Eye (tissue), 1 donor: ENCODE data around the gene IGSF23.
"Not testable (repeated sequence)": the region's sequence is repeated elsewhere in the genome, so short reads cannot be mapped to it uniquely, and the experiment has no call there.

Source experiments
- DNase-seq: peaks from one replicate; pipeline ENCODE4 v3.0.0-alpha.2; 2015

Gene IGSF23

DNA sequence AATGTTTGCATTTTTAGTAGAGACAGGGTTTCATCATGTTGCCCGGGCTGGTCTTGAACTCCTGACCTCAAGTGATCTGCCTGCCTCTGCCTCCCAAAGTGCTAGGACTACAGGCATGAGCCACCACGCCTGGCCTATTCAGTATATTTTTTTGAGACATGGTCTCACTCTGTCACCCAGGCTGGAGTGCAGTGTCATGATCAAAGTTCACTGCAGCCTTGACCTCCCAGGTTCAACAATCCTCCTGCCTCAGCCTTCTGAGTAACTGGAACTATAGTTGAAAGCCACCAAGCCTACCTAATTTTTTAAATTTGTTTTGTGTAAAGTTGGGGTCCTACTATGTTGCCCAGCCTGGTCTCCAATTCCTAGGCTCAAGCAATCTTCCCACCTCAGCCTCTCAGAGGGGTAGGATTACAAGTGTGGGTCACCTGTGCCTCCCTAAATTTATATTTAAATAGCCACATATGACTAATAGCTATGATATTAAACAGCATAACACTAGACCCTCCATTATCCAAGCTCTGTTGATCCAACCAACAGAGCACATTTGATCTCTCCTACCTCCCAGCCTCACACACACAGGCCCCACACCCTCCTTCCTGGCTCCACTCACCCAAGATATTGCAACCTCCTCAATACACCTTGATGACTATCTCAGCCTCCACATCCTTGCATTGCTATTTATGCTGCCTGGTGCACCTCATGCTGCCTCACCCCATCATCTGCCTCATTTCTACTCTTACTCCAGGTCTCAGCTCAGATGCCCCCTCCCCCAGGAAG lies 55.8 kb downstream of the IGSF23 start:
- DNase-seq = no peak

GRCh38 chr19:44670027-44670426 lies 56.7 kb downstream of the IGSF23 start:
- not testable (repeated sequence) for DNase-seq

DNA sequence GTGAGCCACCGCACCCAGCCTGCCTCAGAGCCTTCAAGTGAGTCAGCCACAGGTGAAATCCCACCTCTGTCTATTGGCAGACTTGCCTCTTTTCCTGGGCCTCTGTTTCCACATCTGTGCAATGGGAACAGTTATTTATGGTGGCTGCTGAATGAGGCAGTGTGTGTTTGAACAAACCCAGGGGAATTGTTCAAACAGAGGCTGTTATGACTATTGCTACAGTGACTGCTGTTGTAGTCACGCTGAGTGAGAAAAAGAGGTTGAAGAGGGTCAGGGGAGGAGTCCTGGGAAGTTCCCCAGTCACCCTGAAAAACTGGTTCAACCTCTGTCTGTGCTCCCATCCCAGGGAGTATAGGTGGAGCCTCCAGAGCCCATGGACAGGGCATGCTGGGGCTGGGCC lies 58.0 kb downstream of the IGSF23 start, which contains the start of gene CEACAM19:
CEACAM19 (plus strand) TSS at position 83 of the 400 bp plus-strand sequence. CDS start 450 bp downstream, outside the sequence.
- DNase-seq = no peak

- no peak for DNase-seq
Measured at GRCh38 chr19:44672226-44672625, 58.9 kb downstream of the IGSF23 start.

- no peak for DNase-seq
Measured at GRCh38 chr19:44673510-44673909, 60.1 kb downstream of the IGSF23 start.

DNA sequence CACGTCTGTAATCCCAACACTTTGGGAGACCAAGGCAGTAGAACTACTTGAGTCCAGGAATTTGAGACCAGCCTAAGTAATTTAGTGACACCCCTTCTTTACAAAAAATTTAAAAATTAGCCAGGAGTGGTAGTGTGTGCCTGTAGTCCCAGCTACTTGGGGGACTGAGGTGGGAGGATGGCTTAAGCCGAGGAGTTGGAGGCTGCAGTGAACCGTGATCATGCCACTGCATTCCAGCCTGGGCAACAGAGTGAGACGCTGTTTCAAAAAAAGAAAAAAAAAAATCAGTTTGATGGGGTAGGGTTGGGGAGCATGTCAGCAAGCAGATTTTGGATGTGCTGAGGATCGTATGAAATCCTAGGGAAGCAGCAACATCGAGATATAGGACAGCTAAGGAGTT lies 62.2 kb downstream of the IGSF23 start:
- no peak for DNase-seq

- peak; percentile 28 for DNase-seq
Measured at GRCh38 chr19:44677019-44677811, 63.9 kb downstream of the IGSF23 start.

GRCh38 chr19:44680536-44680935 lies 67.2 kb downstream of the IGSF23 start:
- DNase-seq = no peak

GRCh38 chr19:44681992-44682790 lies 68.8 kb downstream of the IGSF23 start:
- no peak for DNase-seq

DNA sequence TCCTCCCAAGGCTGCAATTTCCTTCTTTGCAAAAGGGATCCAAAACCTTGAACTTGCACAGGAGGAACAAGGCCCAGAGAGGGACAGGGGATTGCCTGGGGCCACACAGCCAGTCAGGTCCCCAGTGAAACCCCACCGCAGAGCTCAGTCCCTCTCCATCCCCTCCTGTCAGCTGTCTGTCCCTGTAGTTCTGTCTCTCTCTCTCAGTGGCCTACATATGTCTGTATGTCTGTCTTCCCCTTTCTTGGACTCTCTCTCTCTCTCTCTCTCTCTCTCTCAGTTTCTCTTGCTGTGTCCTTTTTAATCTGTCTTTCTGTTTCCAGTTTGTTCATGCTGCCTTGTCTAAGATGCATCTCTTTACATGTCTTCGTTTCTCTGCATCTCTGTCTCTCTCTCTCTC lies 69.4 kb downstream of the IGSF23 start:
- no peak for DNase-seq

GRCh38 chr19:44683434-44684210 lies 70.3 kb downstream of the IGSF23 start:
- no peak for DNase-seq

DNA sequence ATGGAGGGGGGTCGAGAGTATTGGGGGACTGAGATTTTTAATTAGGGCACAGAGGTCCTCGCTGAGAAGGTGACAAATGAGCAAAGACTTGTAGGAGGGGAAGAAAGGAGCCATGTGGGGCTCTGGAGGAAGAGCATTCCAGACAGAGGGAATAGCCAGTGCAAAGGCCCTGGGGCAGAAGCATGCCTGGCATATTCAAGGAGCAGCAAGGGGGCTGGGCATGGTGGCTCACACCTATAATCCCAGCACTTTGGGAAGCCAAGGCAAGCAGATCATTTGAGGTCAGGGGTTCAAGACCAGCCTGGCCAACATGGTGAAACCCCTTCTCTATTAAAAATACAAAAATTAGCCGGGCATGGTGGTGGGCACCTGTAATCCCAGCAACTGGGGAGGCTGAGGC lies 71.0 kb downstream of the IGSF23 start:
- not testable (repeated sequence) for DNase-seq

DNA sequence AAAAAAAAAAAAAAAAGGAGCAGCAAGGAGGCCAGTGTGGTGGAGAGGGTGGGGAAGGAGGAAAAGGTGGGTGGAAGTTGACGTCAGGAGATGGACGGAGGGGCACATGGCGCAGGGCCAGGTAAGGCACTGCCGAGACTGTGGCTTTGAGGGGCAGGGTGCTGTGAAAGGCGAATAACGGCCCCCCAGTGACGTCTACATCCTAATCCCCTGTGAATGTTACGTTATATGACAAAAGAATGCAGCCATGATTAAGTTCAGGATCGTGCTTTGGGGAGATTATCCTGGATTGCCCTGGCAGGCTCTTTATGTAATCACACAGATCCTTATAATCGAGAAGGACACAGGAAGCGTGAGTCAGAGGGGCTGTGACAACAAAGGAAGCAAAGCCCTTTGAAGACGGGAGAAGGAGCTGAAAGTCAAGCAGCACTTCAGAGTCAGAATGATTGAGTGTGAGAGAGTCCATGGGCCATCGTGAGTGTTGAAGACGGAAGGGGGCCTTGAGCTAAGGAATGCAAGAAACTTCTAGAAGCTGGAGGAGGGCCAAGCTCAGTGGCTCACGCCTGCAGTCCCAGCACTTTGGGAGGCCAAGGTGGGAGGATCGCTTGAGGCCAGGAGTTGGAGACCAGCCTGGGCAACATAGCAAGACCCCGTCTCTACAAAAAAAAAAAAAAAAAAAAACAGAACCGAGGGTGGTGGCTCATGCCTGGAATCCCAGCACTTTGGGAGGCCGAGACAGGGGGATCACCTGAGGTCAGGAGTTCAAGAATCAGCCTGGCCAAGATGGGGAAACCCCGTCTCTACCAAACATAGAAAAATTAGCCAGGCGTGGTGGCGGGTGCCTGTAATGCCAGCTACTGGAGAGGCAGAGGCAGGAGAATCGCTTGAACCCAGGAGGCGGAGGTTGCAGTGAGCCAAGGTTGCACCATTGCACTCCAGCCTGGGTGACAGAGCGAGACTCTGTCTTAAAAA lies 71.8 kb downstream of the IGSF23 start:
- DNase-seq = peak; percentile 47

DNA sequence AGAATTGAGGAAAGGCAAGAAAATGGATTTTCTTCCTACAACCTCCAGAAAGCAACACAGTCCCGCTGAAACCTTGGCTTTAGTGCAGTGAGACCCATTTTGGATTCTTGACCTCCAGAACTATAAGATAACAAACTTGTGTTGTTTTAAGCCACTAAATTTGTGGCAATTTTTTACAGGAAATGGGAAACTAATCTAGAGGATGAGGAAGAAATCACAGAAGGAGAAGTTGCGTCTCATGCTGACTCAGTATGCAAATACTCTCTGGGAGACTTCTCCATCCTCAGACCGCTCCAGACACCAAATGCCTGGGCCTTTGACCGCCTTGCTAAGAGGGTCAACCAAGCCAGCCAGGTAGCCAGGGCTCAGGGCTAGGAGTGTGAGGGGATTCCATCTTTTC lies 72.5 kb downstream of the IGSF23 start:
- DNase-seq = no peak
